Thyroid gland (tissue), 4 donors: ENCODE data around the gene ATF3. TPM values are rescaled to one million over a fixed set of nuclear protein-coding genes. Genes with fewer than 3 reads are reported as not detected.

Source experiments
- DNase-seq, 2 donors: peaks; one replicate each; pipeline ENCODE4 v3.0.0-alpha.2; 2019
- H3K27ac ChIP-seq, 3 donors: fragments of 200-600 bp; sonication (generic); 1 replicate in 2 of 3; 2 replicates in 1 of 3; pipeline ENCODE4 v1.5.1; 2016 to 2019; ENCODE audit warnings: mild to moderate bottlenecking in 1 of 3, moderate library complexity in 1 of 3
- H3K27me3 ChIP-seq: fragments of 200-600 bp; sonication (generic); one replicate; pipeline ENCODE4 v1.5.1; 2019
- H3K36me3 ChIP-seq, 2 donors: fragments of 200-600 bp; sonication (generic); one replicate each; pipeline ENCODE4 v1.5.1; 2016 to 2019
- H3K4me1 ChIP-seq, 2 donors: fragments of 200-600 bp; sonication (generic); one replicate each; pipeline ENCODE4 v1.5.1; 2017 to 2019
- H3K4me3 ChIP-seq, 3 donors: fragments of 200-600 bp; sonication (generic); replicated peaks in 1 of 3; 1 replicate in 2 of 3; 2 replicates in 1 of 3; pipeline ENCODE4 v1.5.1; 2016; ENCODE audit warnings: mild to moderate bottlenecking in 1 of 3
- H3K9me3 ChIP-seq: fragments of 200-600 bp; sonication (generic); one replicate; pipeline ENCODE4 v1.5.1; 2017
- CTCF ChIP-seq, 6 experiments: fragments of 200-600 bp in 3 of 6; fragments of 450-650 bp in 3 of 6; sonication (generic) in 3 of 6; IDR thresholded peaks; one replicate each; pipeline ENCODE4 v1.5.1; 2016 to 2019; ENCODE audit warnings: antibody characterized with exemption in 6 of 6, mild to moderate bottlenecking in 2 of 6, inconsistent platforms in 1 of 6, moderate library complexity in 1 of 6
- POLR2A ChIP-seq, 2 donors: fragments of 450-650 bp; IDR thresholded peaks; one replicate each; pipeline ENCODE4 v1.6.1; 2017; ENCODE audit warnings: antibody characterized with exemption in 2 of 2, mild to moderate bottlenecking in 2 of 2, moderate library complexity in 1 of 2
- WGBS, 2 donors: methylation state at CpG; one replicate each; pipeline ENCODE4 v1.1.5; 2017; 5-methylcytosine and 5-hydroxymethylcytosine counted together
- intact Hi-C: fragments of 100-400 bp; cut with DNase I; formaldehyde crosslinking; loops from one replicate; pipeline ENCODE4 v1.15.1; 2023
- total RNA-seq, 4 donors: library from RNA; depleted of rRNA; stranded (reverse); fragments of >200 nt; gene quantifications; one replicate each; pipeline ENCODE4 v1.2.3, GENCODE V29; 2016

The ATF3 gene
- total RNA-seq, 4 donors from 2014 or later = 9.2 to 21.2 (median 14.7) TPM

DNA sequence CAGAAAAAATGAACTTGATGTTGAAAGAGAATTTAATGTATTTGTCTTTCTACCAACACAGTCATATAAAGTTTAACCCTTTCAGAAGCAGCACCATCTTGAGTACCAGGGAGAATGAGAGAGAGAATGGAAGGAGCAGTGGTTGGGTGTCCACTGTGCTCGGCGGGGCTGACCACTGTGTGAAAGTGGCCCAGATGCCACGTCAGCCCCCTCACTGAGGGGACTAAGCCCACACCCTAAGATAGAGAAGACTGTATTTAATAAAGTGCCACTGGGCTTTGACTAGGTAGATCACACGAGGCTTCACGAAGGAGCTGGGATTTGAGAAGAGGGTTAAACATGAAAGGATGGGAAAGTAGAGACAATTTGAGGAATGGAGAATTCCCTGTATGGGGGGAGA lies 59.9 kb downstream of the ATF3 start:
- no peak overlapping the region for H3K4me3 ChIP-seq
- DNase-seq = no peak
- no peaks in the 10 kb centered on the region for H3K36me3 ChIP-seq
- no peak for TF ChIP-seq POLR2A (IDR thresholded peaks at IDR 0.05)
- no peak for TF ChIP-seq CTCF (IDR thresholded peaks at IDR 0.05)
- H3K4me1 ChIP-seq = peaks cover 0 to 21% of the 10 kb centered on the region in 2 donors
- H3K9me3 ChIP-seq = no peaks in the 10 kb centered on the region
- H3K27ac ChIP-seq = peak overlapping the region in 2 of 3 donors; percentile 34 to 70
- intact Hi-C loops = loop anchor here (10.0 kb wide), 1 partner anchor 116 kb away; no protein-coding TSS in a partner anchor
- no peaks in the 10 kb centered on the region for H3K27me3 ChIP-seq
- WGBS, 2 donors = 82 to 83% methylated on average over 5 of the region's 5 CpGs

DNA sequence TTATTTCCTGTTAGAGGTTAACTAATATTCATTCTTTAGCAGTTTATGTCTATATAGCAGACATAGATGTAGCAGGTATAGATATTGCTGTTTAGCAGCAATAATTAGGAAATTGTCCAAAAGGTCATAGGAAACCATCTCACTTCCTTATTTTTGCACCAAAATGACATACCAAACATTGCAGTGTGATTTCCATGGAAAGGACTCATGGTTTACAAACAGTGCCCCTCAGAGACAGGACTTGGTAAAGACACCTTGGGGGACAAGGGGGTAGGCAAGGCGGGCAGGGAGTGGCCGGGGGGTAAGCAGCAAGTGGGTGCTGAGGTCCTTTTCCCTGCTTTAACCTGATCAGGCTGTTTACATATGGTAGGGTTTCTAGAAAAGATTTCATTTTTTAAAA lies 60.5 kb downstream of the ATF3 start:
- DNase-seq = no peak
- no peak overlapping the region for H3K27ac ChIP-seq
- TF ChIP-seq POLR2A (IDR thresholded peaks at IDR 0.05) (no peak), CTCF (IDR thresholded peaks at IDR 0.05) (no peak)
- H3K4me3 ChIP-seq = no peak overlapping the region
- WGBS, 2 donors = 75 to 82% methylated on average over 2 of the region's 2 CpGs
- peaks cover 0 to 21% of the 10 kb centered on the region in 2 donors for H3K4me1 ChIP-seq
- H3K36me3 ChIP-seq = no peaks in the 10 kb centered on the region
- intact Hi-C loops = loop anchor here (10.0 kb wide), 1 partner anchor 116 kb away; no protein-coding TSS in a partner anchor
- H3K27me3 ChIP-seq = no peaks in the 10 kb centered on the region
- no peaks in the 10 kb centered on the region for H3K9me3 ChIP-seq

DNA sequence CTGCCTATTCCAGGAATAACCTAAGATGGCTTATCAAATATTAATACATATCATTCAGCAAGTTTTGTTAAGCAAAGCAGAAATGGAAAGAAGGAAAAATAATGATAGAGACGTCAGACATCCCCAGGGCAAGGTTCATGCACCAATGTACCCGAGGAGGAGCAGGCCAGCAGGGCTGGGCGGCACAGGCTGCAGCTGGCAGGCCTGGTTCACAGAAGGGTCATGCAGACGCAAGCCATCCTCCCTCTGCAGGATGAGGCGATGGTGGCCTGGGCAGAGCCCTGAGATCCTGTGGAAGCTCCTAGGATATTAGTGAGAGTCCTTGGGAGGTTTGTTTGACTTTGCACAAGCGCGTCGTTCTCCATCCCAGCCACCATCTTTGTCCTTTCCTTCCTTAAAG lies 61.0 kb downstream of the ATF3 start:
- Histone ChIP-seq H3K27me3 (no peaks in the 10 kb centered on the region), H3K36me3 (no peaks in the 10 kb centered on the region), H3K4me3 (no peak overlapping the region), H3K4me1 (peaks cover 0 to 21% of the 10 kb centered on the region in 2 donors), H3K27ac (no peak overlapping the region), H3K9me3 (no peaks in the 10 kb centered on the region)
- no peak for DNase-seq
- TF ChIP-seq CTCF (IDR thresholded peaks at IDR 0.05) (no peak), POLR2A (IDR thresholded peaks at IDR 0.05) (no peak)
- intact Hi-C loops = loop anchor here (10.0 kb wide), 1 partner anchor 115 kb away; no protein-coding TSS in a partner anchor
- WGBS, 2 donors = 86 to 96% methylated on average over 8 of the region's 8 CpGs

DNA sequence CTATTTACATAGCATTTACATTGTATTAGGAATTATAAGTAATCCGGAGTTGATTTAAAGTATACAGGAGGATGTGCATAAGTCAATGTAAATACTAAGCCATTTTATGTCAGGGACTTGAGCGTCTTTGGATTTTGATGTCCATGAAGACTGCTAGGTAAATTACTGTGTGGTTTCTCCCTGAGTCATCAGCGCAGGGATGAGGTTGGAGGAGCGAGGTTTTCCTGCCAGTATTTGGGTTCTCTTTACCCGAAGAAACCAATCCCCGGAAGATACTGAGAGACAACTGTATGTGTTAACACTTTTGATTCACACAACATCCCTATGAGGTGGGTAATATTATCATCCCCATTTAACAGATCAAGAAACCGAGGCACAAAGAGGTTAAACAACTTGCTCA lies 61.7 kb downstream of the ATF3 start:
- Histone ChIP-seq H3K9me3 (no peaks in the 10 kb centered on the region), H3K4me1 (peaks cover 0 to 21% of the 10 kb centered on the region in 2 donors), H3K4me3 (no peak overlapping the region), H3K27me3 (no peaks in the 10 kb centered on the region), H3K36me3 (no peaks in the 10 kb centered on the region), H3K27ac (no peak overlapping the region)
- intact Hi-C loops = no loop called here
- DNase-seq = no peak
- TF ChIP-seq CTCF (IDR thresholded peaks at IDR 0.05) (no peak), POLR2A (IDR thresholded peaks at IDR 0.05) (no peak)
- WGBS, 2 donors = 96% methylated on average over 7 of the region's 7 CpGs

Other genes with a start within 250 kb of the ATF3 start
- gene PACC1, start 193.9 kb upstream of the ATF3 start, total RNA-seq = 1 to 10 TPM; 2.9 to 5.5 (median 4.9) TPM
- gene NENF, start 175.8 kb upstream of the ATF3 start, total RNA-seq = 100 to 1,000 TPM in 3 of 4 donors, 10 to 100 TPM in 1; 42.4 to 181 (median 122) TPM
- gene BATF3, start 91.1 kb downstream of the ATF3 start, total RNA-seq = 1 to 10 TPM; 1.2 to 1.6 (median 1.2) TPM
- 10 to 100 TPM; 47.5 to 62.8 (median 62.2) TPM for gene NSL1, start 183.0 kb downstream of the ATF3 start, total RNA-seq
- 10 to 100 TPM; 12.1 to 20.2 (median 18.6) TPM for gene TATDN3, start 183.1 kb downstream of the ATF3 start, total RNA-seq
- not detected for gene SPATA45, start 238.9 kb downstream of the ATF3 start, total RNA-seq
- 1 to 10 TPM; 7.8 to 8.9 (median 8.2) TPM for gene FLVCR1, start 249.5 kb downstream of the ATF3 start, total RNA-seq